Renal cortex interstitium (tissue), 11 donors: ENCODE measurements around the gene ZNF439. TPM values are rescaled to one million over a fixed set of nuclear protein-coding genes. Genes with fewer than 3 reads are reported as not detected.
"Not testable (repeated sequence)": the region's sequence is repeated elsewhere in the genome, so short reads cannot be mapped to it uniquely, and the experiment has no call there.

Source experiments
- DNase-seq, 11 donors: peaks; one replicate each; pipeline ENCODE4 v3.0.0-alpha.2; 2013; ENCODE audit warnings: low read depth in 9 of 11, low spot score in 4 of 11; ENCODE audit errors: extremely low read depth in 1 of 11
- polyA plus RNA-seq, 3 donors: library from polyadenylated mRNA; unstranded; fragments of 120-200 nt; gene quantifications; one replicate each; pipeline ENCODE4 v1.2.1, GENCODE V29; 2013; ENCODE audit not compliant: insufficient read length in 3 of 3

The ZNF439 gene
- polyA plus RNA-seq, 3 donors: 17.5 to 27.4 (median 24.0) TPM

DNA sequence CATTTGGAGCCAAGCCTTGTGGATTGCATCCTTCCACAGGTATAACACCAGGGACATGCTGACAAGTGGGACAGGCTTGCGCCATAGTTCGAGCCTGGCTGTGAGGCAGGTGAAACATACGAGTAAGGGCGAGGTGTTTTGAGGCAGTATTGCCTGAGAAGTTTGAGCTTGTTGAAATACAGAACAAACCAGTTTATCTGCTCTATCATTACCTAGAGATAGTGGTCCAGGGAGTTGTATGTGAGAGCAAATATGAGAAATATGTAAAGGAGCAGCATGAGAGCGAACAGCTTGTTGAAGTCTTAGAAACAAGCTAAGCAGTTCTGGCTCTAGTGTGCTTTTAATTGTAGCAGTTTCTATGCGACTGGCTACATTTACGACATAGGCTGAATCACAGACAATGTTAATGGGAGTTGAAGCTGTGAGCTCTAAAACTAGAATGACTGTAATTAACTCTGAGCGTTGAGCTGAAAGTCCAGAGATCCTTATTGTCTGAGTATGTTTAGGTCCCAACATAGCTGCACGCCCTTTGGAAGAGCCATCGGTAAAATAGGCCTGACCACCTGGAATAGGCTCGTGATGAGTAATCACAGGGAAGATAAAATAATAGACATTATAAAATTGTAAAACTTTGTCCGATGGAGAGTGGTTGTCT, 8.2 kb downstream of the ZNF439 start:
- DNase-seq: no peak

DNA sequence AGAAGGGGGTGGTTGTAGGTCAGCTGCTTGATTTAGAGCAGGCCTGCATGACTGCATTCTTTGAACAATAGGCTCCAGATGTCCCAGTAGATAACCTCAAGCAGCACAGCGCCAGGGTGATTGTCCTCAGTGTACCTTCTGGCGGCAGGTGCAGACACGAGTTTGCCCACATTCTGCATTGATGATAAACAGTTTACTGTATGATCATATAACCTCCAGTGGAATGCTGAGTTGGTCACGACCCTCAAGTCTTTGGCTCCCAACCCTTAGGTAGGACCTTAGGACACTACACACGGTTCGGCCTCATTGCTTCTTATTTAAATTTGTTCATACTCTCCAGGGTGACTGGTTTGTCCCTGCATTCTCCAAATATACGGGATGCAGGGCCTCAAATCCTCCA, 12.2 kb downstream of the ZNF439 start:
- no peak for DNase-seq

DNA sequence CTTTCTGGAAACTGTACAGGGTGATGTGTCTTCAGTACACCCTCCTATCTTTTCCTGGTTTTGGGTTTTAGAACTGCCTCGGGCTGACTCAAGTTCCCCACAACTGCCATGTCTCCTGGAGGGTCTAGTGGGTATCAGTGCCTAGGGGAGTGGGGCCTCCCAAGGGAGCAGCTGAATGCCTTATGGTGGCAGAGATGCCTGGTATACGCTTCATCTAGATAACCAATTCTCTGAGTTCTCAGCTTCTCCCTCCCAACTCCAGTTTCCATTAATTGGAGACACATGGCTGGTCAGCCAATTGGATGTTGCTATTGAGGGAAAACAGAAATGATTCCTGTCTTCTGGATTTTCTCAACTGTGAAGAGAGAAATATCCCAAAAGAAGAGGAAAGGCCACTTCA, 12.8 kb downstream of the ZNF439 start:
- no peak for DNase-seq

DNA sequence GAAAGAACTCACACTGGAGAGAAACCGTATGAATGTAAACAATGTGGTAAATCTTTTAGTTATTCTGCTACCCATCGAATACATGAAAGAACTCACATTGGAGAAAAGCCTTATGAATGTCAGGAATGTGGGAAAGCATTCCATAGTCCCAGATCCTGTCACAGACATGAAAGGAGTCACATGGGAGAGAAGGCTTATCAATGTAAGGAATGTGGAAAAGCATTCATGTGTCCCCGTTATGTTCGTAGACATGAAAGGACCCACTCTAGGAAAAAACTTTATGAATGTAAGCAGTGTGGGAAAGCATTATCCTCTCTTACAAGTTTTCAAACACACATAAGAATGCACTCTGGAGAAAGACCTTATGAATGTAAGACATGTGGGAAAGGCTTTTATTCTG, 19.2 kb downstream of the ZNF439 start:
- not testable (repeated sequence) for DNase-seq

DNA sequence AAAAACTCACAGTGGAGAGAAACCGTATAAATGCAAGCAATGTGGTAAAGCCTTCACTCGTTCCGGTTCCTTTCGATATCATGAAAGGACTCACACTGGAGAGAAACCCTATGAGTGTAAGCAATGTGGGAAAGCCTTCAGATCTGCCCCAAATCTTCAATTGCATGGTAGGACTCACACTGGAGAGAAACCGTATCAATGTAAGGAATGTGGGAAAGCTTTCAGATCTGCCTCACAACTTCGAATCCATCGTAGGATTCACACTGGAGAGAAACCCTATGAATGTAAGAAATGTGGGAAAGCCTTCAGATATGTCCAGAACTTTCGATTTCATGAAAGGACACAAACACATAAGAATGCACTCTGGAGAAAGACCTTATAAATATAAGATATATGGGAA, 19.7 kb downstream of the ZNF439 start:
- no peak for DNase-seq

DNA sequence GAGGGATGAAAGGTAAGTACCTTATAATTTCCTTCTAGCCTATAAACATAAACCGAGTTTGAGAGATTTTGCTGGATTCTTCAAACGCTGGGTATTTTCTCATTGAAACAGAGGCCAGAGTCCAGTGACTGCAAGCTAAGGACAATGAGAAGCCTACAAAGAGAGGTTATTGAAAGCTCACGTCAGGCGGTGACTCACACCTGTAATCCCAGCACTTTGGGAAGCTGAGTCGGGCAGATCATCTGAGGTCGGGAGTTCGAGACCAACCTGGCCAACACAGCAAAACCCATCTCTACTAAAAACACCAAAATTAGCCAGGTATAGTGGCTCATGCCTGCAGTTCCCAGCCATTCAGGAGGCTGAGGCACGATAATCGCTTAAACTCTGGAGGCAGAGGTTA, 24.1 kb downstream of the ZNF439 start:
- no peak for DNase-seq

DNA sequence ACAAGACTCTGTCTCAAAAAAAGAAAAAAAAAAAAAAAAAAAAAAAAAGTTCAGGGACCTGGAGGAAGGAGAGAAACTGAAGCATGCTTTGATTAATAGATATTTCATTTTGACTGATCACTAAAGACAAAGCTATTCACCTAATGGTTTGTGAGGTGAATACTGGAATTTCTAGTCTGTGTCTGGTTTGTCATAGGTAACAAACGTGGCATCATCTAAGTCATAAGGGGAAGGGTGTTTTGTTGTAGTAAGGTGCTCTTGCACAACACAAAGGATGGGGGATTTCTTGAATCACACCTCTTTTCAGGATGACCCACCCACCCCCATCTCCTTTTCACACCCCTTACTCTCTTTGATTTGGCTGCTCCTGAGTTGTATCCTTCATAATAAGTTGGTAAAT, 25.2 kb downstream of the ZNF439 start:
- no peak for DNase-seq

DNA sequence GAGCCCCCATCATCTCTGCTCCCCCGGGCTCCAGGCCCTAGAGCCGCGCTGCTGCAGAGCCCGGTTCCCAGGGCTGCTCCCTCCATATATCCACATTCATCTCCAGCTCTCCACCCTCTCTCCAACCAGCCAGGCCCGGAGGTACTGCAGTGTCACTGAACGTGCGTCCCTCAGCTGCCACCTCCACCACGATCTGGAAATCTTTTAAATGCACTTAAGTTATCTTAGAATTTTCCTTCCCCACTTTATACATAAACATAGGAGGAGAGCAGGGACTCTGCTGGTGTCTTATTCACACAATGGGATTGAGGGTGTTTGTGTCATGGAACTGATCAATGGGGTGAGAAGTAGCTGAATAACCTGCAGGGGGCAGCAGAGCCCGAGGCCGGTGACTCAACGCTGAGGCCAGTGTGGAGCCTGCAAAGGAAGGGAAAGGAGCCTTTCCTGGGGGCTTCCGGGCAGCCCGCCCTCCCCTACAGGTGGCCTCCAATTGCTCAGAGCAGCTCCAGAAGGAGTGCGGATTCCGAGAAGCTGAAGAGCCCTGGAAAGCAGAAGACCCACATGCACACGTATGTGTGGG, 31.3 kb downstream of the ZNF439 start:
- DNase-seq: not testable (repeated sequence)

DNA sequence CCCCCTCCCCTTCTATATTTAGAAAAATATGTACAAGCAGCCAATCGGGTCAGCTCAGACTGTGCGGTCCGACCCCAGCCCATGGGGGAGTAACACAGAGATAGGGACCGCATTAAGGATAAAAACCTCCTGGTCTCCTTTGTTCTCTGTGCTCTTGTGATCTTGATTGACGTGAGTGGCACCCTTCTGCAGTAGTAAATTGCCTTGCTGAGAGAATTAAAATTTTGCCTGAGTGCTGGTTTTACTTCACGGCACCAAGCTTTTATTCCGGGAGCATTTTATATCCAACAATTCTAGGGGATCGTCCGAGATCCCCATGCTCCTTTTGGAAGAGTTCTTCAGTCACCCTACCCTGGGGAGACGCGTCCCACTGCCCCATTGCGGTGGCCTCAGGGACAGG, 32.1 kb downstream of the ZNF439 start:
- no peak for DNase-seq

DNA sequence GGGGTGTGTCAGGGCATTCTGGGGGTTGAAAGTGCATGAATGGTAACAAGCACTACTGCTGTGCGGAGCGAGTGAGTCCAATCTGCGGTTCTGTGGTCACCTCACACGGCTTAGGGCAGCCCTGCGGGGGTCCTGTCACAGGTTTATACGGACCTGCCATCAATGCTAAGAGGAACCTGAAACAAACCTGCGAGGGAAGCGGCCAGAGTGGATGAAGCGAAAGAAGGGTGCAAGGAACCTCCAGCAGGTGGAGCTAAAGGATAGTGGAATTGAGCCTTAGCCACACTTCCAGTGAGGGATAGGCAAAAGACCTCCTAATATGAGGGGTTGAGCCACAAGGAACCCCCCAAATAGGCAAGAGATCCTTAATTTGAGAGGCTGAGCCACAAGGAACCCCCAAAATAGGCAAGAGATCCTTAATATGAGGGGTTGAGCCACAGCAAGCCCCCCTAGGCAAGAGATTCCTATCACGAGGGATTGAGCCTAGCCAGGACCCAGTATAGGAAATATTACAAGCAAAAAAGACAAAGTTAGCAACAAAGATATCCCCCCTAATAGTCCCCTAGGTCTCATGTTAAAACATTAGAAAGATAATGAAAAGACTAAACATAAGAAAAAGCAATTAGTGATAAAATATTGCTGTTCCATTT, 32.8 kb downstream of the ZNF439 start:
- DNase-seq: peak; percentile 41 to 69 (median 54)

DNA sequence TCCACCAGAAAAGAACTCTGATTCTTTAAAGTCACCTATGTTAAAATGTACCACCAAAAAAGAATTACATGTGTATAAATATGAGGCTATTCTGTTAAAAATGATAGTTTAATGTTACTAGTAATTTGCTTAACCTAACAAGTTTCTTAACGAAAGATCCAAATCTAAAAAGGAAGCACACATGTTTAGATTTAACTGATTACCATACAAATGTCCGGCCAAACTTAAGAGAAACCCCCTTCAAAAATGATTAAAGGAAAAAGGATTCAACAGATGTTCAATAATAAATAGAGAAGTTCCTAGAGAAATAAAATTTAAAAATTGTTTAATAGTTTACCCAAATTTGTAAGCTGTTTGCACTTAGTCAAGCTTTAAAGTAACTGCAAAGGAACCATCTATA, 34.1 kb downstream of the ZNF439 start:
- no peak for DNase-seq

DNA sequence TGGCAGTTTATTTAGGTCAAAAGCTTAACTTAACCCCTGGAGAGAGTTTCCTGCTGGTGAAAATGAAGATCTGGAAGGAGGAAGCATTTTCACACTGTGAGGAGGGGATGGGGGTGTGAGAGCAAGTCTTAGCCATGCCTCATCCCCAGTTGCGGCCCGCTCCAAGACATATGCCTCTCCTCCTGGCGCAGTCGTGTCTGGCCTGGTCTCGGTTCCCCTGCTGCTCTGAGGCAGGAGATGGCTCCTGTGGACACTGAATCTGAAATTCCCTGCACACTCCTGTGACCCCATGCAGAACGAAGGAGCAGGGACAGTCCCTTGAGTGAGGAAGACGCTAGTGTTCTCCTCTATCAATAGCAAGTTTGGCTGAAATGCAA, 38.7 kb downstream of the ZNF439 start:
- peak in 3 of 11 donors; percentile 0 to 19 (median 2) for DNase-seq

DNA sequence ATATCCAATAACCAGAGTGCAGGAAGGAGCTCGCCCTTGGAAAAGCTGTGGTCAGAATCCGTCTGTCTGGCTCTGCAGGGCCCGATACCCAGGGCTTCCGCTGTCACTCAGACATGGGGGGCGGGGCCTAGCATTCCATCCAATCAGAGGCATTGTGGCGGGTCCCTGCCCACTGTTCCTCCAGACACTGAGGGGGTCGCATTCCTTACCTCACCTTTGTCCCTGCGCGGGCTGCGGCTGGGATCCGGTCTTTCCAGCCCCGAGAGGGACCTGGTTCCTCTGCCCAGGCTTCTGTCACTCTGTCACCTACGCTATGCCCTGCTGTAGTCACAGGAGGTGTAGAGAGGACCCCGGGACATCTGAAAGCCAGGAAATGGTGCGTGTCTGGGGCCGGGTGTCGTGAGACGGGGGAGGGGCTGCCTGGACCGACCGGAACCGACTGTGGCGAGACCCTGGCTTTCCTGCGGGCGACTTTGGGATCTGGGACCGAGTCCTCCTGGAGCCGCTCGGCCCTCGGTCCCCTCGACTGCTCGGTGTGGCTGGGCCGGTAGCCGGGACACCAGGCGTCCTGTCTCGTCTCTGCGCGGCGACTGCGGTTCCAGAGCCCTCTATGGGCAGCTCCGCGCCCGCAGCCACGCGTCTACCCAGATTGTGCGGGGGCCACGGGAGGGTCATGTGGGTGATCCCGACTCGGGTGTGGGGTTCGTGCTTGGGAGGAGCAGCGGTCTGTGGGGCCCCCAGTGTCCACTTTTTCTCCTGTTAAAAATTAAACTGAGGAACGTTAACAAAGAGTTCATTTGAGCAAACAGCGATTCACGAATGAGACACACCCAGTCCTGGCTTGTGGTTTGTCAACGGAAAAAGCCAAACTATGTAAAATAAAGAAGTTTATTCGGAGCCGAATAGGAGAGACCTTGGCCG, 39.3 kb downstream of the ZNF439 start, which contains the start of gene ZNF69:
TSS of gene ZNF69 (plus strand) at position 172 of the 921 bp plus-strand sequence. CDS start at position 314, 142 bp downstream.
- peak; percentile 76 to 93 (median 87) for DNase-seq

DNA sequence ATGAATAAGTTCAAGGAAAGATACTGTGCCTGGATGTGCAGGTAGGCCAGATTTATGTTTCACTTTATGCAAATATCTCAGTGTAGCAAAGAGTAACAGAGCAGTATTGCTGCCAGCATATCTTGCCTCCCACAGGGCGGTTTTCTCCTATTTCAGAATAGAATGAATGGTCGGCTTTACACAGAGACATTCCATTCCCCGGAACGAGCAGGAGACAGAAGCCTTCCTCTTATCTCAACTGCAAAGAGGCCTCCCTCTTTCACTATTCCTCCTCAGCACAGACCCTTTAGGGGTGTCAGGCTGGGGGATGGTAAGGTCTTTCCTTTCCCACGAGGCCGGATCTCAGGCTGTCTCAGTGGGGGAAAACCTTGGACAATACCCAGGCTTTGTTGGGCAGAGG, 41.4 kb downstream of the ZNF439 start:
- DNase-seq: peak in 1 of 11 donors; percentile 12

DNA sequence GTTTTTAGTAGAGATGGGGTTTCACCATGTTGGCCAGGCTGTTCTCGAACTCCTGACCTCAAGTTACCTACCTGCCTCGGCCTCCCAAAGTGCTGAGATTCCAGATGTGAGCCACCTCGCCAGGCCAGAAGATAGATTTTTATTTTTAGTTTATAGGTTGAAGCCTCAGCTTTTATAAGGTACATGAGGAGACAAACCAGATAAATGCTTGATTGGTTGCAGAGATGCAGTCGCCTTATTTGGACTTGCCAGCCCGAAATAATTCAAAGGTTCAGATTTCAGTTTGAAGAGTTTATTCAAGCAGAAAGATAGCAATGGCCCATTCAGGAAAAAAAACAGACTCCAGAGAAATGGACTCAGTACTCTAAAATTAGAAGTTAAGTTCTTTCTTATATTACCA, 42.1 kb downstream of the ZNF439 start:
- DNase-seq: no peak

DNA sequence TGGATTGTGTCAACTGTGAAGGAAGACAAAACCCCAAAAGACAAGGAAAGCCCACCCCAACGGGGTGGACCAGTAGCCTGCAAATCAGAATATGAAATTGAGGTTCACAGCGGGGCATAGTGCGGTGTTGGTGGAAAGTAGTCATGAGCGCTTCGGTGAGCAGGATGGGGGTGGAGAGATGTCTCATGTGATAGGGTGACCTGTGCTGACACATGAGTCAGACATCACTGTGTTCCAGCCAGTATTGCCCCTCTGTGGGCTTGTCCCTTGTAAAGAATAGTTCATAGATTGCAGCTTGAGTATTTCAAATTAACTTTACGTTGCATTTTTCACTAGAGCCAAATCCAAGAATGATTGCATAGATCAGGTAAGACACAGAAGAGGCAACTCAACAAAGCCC, 46.3 kb downstream of the ZNF439 start:
- DNase-seq: no peak

DNA sequence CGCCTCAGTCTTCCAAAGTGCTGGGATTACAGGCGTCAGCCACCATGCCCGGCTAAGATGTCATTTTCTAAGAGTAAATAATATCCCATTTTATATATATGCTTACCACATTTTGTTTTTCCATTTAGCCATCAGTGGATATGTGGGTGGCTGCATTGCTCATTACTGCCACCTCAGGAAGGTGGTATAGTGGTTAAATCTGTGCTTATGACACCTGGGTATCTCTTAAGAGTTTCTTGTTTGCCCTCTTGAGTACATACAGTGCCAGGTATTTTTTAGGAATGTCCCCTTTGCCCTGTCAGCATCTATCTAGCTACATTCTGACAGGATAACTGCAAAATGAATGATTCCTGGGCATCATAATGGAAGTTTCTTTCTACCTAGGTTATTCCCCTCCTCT, 53.7 kb downstream of the ZNF439 start:
- DNase-seq: no peak

DNA sequence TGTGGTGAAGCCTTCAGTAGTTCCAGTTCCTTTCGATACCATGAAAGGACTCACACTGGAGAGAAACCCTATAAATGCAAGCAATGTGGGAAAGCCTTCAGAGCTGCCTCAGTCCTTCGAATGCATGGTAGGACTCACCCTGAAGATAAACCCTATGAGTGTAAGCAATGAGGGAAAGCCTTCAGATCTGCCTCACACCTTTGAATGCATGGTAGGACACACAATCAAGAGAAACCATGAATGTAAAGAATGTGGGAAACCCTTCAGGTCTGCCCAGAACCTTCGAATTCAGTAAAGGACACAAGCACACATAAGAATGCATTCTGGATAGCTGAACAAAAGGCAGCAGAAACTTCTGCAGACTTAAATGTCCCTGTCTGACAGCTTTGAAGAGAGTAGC, 57.4 kb downstream of the ZNF439 start:
- no peak for DNase-seq

DNA sequence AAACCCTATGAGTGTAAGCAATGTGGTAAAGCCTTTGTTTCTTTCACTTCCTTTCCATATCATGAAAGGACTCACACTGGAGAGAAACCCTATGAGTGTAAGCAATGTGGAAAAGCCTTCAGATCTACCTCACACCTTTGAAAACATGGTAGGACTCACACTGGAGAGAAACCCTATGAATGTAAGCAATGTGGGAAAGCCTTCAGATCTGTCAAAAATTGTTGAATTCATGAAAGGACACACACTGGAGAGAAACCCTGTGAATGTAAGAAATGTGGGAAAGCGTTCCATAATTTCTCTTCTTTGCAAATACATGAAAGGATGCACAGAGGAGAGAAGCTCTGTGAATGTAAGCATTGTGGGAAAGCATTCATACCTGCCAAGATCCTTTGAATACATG, 63.4 kb downstream of the ZNF439 start:
- DNase-seq: not testable (repeated sequence)
